HL-60 (cell line): ENCODE results near the gene CDC45.

Source experiments
- DNase-seq, 2 experiments: peaks; one replicate each; pipeline ENCODE4 v3.0.0-alpha.2; 2010 to 2020; ENCODE audit warnings: low read depth in 1 of 2, low spot score in 1 of 2
- H3K27ac ChIP-seq: fragments of 250-450 bp; sonication (Bioruptor Pico); replicated peaks from 2 replicates; pipeline ENCODE4 v1.5.1; 2020; ENCODE audit warnings: mild to moderate bottlenecking, moderate library complexity
- H3K27me3 ChIP-seq: fragments of 250-450 bp; sonication (Bioruptor Pico); 2 replicates; pipeline ENCODE4 v1.5.1; 2021; ENCODE audit warnings: mild to moderate bottlenecking, moderate library complexity; ENCODE audit not compliant: insufficient read depth, poor library complexity, severe bottlenecking
- H3K4me3 ChIP-seq: replicated peaks from 2 replicates; pipeline ENCODE4 v1.5.1; 2011; ENCODE audit warnings: mild to moderate bottlenecking, control low read depth, low read length; ENCODE audit not compliant: insufficient read depth
- CTCF ChIP-seq: IDR thresholded peaks from one replicate; pipeline ENCODE4 v1.5.1; 2011; ENCODE audit warnings: low read length, control low read depth, inconsistent platforms; ENCODE audit not compliant: insufficient read depth
- GABPA ChIP-seq: IDR thresholded peaks from 2 replicates; pipeline ENCODE4 v1.6.1; 2012; ENCODE audit warnings: low read depth
- POLR2AphosphoS5 ChIP-seq: IDR thresholded peaks from 2 replicates; pipeline ENCODE4 v1.6.1; 2012; ENCODE audit warnings: low read depth
- REST ChIP-seq: IDR thresholded peaks from 2 replicates; pipeline ENCODE4 v1.6.1; 2012; ENCODE audit warnings: low read depth; ENCODE audit not compliant: insufficient replicate concordance
- SPI1 ChIP-seq: IDR thresholded peaks from 2 replicates; pipeline ENCODE4 v1.6.1; 2012; ENCODE audit warnings: low read depth, mild to moderate bottlenecking, borderline replicate concordance

Gene CDC45

GRCh38 chr22:19451570-19451969, 28.1 kb upstream of the CDC45 start:
- no peak overlapping the region for H3K27ac ChIP-seq
- H3K27me3 ChIP-seq, result no peaks in the 10 kb centered on the region
- DNase-seq, result no peak
- no peak overlapping the region for H3K4me3 ChIP-seq
- no peak for TF ChIP-seq SPI1

GRCh38 chr22:19453718-19454117, 26.0 kb upstream of the CDC45 start:
- TF ChIP-seq CTCF, result no peak
- no peak for TF ChIP-seq POLR2AphosphoS5
- no peak for TF ChIP-seq SPI1
- TF ChIP-seq REST, result no peak
- no peak for TF ChIP-seq GABPA
- no peaks in the 10 kb centered on the region for H3K27me3 ChIP-seq
- no peak overlapping the region for H3K27ac ChIP-seq
- no peak overlapping the region for H3K4me3 ChIP-seq
- DNase-seq, result no peak

- Histone ChIP-seq H3K4me3 (no peak overlapping the region), H3K27ac (no peak overlapping the region), H3K27me3 (no peaks in the 10 kb centered on the region)
- TF ChIP-seq CTCF (no peak), REST (no peak), SPI1 (no peak), POLR2AphosphoS5 (no peak), GABPA (no peak)
- no peak for DNase-seq
Observed at GRCh38 chr22:19454156-19454555, 25.6 kb upstream of the CDC45 start.

GRCh38 chr22:19455033-19455432, 24.7 kb upstream of the CDC45 start:
- DNase-seq, result no peak
- Histone ChIP-seq H3K27ac (no peak overlapping the region), H3K27me3 (no peaks in the 10 kb centered on the region), H3K4me3 (no peak overlapping the region)
- no peak for TF ChIP-seq GABPA
- no peak for TF ChIP-seq POLR2AphosphoS5
- TF ChIP-seq REST, result no peak
- TF ChIP-seq CTCF, result no peak
- TF ChIP-seq SPI1, result no peak
